HEK293T (cell line): ENCODE data around the gene PSG4.
"Not testable (repeated sequence)": the region's sequence is repeated elsewhere in the genome, so short reads cannot be mapped to it uniquely, and the experiment has no call there.

Experiments
- BHLHE40 ChIP-seq: fragments of 450-650 bp; IDR thresholded peaks from 2 replicates; pipeline ENCODE4 v1.6.1; 2016; ENCODE audit warnings: mild to moderate bottlenecking, moderate library complexity, borderline replicate concordance
- ELF4 ChIP-seq: fragments of 450-650 bp; IDR thresholded peaks from 2 replicates; pipeline ENCODE4 v1.6.1; 2017; ENCODE audit warnings: antibody characterized with exemption
- FOXM1 ChIP-seq: fragments of 450-650 bp; IDR thresholded peaks from 2 replicates; pipeline ENCODE4 v1.6.1; 2017; ENCODE audit warnings: mild to moderate bottlenecking, borderline replicate concordance
- HDGF ChIP-seq: fragments of 450-650 bp; IDR thresholded peaks from 2 replicates; pipeline ENCODE4 v1.6.1; 2017; ENCODE audit warnings: antibody characterized with exemption, borderline replicate concordance
- SP1 ChIP-seq: fragments of 450-650 bp; IDR thresholded peaks from 2 replicates; pipeline ENCODE4 v1.6.1; 2017
- TARDBP ChIP-seq: fragments of 450-650 bp; IDR thresholded peaks from 2 replicates; pipeline ENCODE4 v1.6.1; 2016

GRCh38 chr19:43245848-43246247 lies 40.4 kb upstream of the PSG4 start:
- TF ChIP-seq FOXM1, BHLHE40, ELF4, TARDBP, SP1, HDGF: not testable (repeated sequence)
